ENCODE data around the gene BNC1.

- no peak for TF ChIP-seq POLR2A (IDR thresholded peaks at IDR 0.05)
- TF ChIP-seq CTCF (IDR thresholded peaks at IDR 0.05): no peak
- no peak for TF ChIP-seq POLR2AphosphoS5 (IDR thresholded peaks at IDR 0.05)
- TF ChIP-seq EP300 (IDR thresholded peaks at IDR 0.05): no peak
Measured at GRCh38 chr15:83209333-83209732, 75.1 kb downstream of the BNC1 start.
